IMR-90 (cell line): Measurements from ENCODE around the gene IMPG2. TPM values are rescaled to one million over a fixed set of nuclear protein-coding genes. Genes with fewer than 3 reads are reported as not detected.

ENCODE experiments used
- ATAC-seq: fragments of 200-7000 bp; cut with Tn5 transposase; 2 replicates; pipeline ENCODE4 v1.9.1; 2020; ENCODE audit warnings: low read depth, mild to moderate bottlenecking, moderate library complexity
- BruUV-seq: library from RNA; stranded (reverse); fragments of 400-500 nt; replicated peaks from 2 replicates; lab custom pipeline; 2021; lab: Mats Ljungman, UMichigan
- CTCF ChIA-PET: fragments of 300-600 bp; formaldehyde crosslinking; extraction: SDS; loops from one replicate; lab custom pipeline; 2021; ENCODE audit warnings: antibody characterized with exemption; lab: Yijun Ruan, JAX
- POLR2A ChIA-PET: fragments of 300-600 bp; sonication (Branson Sonifier 250); formaldehyde crosslinking; loops from one replicate; lab custom pipeline; 2022; ENCODE audit warnings: antibody characterized with exemption; ENCODE audit not compliant: unreplicated experiment; lab: Charles Lee
- DNase-seq: peaks from one replicate; pipeline ENCODE4 v3.0.0; 2013
- H2AFZ ChIP-seq: replicated peaks from 2 replicates; pipeline ENCODE3; 2013; ENCODE audit warnings: low read length, mild to moderate bottlenecking; ENCODE audit not compliant: poor library complexity
- H2AK5ac ChIP-seq: 2 replicates; pipeline ENCODE4 v1.6.1; 2013; ENCODE audit warnings: low read depth, low read length, inconsistent platforms
- H2AK9ac ChIP-seq: replicated peaks from 2 replicates; pipeline ENCODE3; 2013; ENCODE audit warnings: mild to moderate bottlenecking, low read depth, low read length, moderate library complexity; ENCODE audit not compliant: poor library complexity
- H2BK120ac ChIP-seq: 2 replicates; pipeline ENCODE4 v1.6.1; 2013; ENCODE audit warnings: low read depth, low read length, inconsistent platforms
- H2BK15ac ChIP-seq: 3 replicates; pipeline ENCODE4 v1.6.1; 2013; ENCODE audit warnings: low read depth, low read length, inconsistent platforms
- H2BK20ac ChIP-seq: 2 replicates; pipeline ENCODE4 v1.6.1; 2013; ENCODE audit warnings: low read depth, mild to moderate bottlenecking, inconsistent platforms, low read length, moderate library complexity
- H2BK5ac ChIP-seq: 2 replicates; pipeline ENCODE4 v1.6.1; 2013; ENCODE audit warnings: mild to moderate bottlenecking, low read depth, low read length, inconsistent platforms; ENCODE audit not compliant: poor library complexity, severe bottlenecking
- H3K14ac ChIP-seq: replicated peaks from 2 replicates; pipeline ENCODE4 v1.6.1; 2013; ENCODE audit warnings: low read depth, low read length, inconsistent platforms
- H3K18ac ChIP-seq: 2 replicates; pipeline ENCODE4 v1.6.1; 2013; ENCODE audit warnings: low read depth, low read length, control low read depth
- H3K23ac ChIP-seq: 2 replicates; pipeline ENCODE4 v1.6.1; 2013; ENCODE audit warnings: low read depth, low read length, inconsistent platforms
- H3K27ac ChIP-seq: 2 replicates; pipeline ENCODE4 v1.5.1; 2013; ENCODE audit warnings: mild to moderate bottlenecking, control low read depth, low read length; ENCODE audit not compliant: insufficient read depth
- H3K27me3 ChIP-seq: 2 replicates; pipeline ENCODE4 v1.6.1; 2013; ENCODE audit warnings: low read length; ENCODE audit not compliant: control insufficient read depth, insufficient read depth
- H3K36me3 ChIP-seq: 2 replicates; pipeline ENCODE4 v1.6.1; 2013; ENCODE audit warnings: low read length, mixed read lengths; ENCODE audit not compliant: control insufficient read depth, insufficient read depth
- H3K4ac ChIP-seq: 2 replicates; pipeline ENCODE4 v1.6.1; 2013; ENCODE audit warnings: low read depth, low read length, inconsistent platforms
- H3K4me1 ChIP-seq: 2 replicates; pipeline ENCODE4 v1.6.1; 2013; ENCODE audit warnings: low read length, mixed read lengths; ENCODE audit not compliant: control insufficient read depth, insufficient read depth
- H3K4me2 ChIP-seq: 2 replicates; pipeline ENCODE4 v1.6.1; 2013; ENCODE audit warnings: low read depth, mild to moderate bottlenecking, control low read depth, low read length, moderate library complexity
- H3K4me3 ChIP-seq: 2 replicates; pipeline ENCODE4 v1.5.1; 2013; ENCODE audit warnings: low read depth, mild to moderate bottlenecking, control low read depth, low read length, moderate library complexity; ENCODE audit not compliant: insufficient read depth
- H3K56ac ChIP-seq: 2 replicates; pipeline ENCODE4 v1.6.1; 2013; ENCODE audit warnings: low read length, inconsistent platforms; ENCODE audit not compliant: insufficient read depth; ENCODE audit errors: extremely low read depth
- H3K79me1 ChIP-seq, 2 experiments: 2 replicates each; pipeline ENCODE4 v1.6.1; 2013; ENCODE audit warnings: low read length in 2 of 2, inconsistent platforms in 1 of 2, low read depth in 1 of 2
- H3K9ac ChIP-seq: 2 replicates; pipeline ENCODE4 v1.6.1; 2013; ENCODE audit warnings: low read depth, low read length, control low read depth
- H3K9me1 ChIP-seq: 2 replicates; pipeline ENCODE4 v1.6.1; 2013; ENCODE audit warnings: low read length, inconsistent platforms; ENCODE audit not compliant: insufficient read depth
- H3K9me3 ChIP-seq: 2 replicates; pipeline ENCODE4 v1.6.1; 2013; ENCODE audit warnings: low read length; ENCODE audit not compliant: control insufficient read depth, insufficient read depth
- H4K20me1 ChIP-seq: 2 replicates; pipeline ENCODE4 v1.6.1; 2013; ENCODE audit warnings: low read length, inconsistent platforms; ENCODE audit not compliant: insufficient read depth
- H4K5ac ChIP-seq: 2 replicates; pipeline ENCODE4 v1.6.1; 2013; ENCODE audit warnings: mild to moderate bottlenecking, low read depth, low read length, control low read depth
- H4K8ac ChIP-seq, 2 experiments: 2 replicates each; pipeline ENCODE4 v1.6.1; 2013; ENCODE audit warnings: low read depth in 2 of 2, low read length in 2 of 2, control low read depth in 1 of 2, inconsistent platforms in 1 of 2
- H4K91ac ChIP-seq: 2 replicates; pipeline ENCODE4 v1.6.1; 2013; ENCODE audit warnings: low read depth, low read length, inconsistent platforms; ENCODE audit not compliant: insufficient read depth
- BHLHE40 ChIP-seq: fragments of 150-350 bp; IDR thresholded peaks from 2 replicates; pipeline ENCODE4 v1.6.1; 2016; ENCODE audit warnings: mild to moderate bottlenecking, low read depth, low read length
- CEBPB ChIP-seq: IDR thresholded peaks from 2 replicates; pipeline ENCODE4 v1.6.1; 2012; ENCODE audit warnings: low read depth, low read length, improper control_type of control experiment
- CHD1 ChIP-seq: IDR thresholded peaks from 2 replicates; pipeline ENCODE4 v1.6.1; 2012; ENCODE audit warnings: low read depth, low read length, improper control_type of control experiment
- CTCF ChIP-seq: conservative IDR thresholded peaks from 2 replicates; pipeline ENCODE4 v1.5.1; 2012; ENCODE audit warnings: mild to moderate bottlenecking, low read depth, low read length, improper control_type of control experiment
- FOS ChIP-seq: fragments of 150-350 bp; IDR thresholded peaks from 2 replicates; pipeline ENCODE4 v1.6.1; 2016; ENCODE audit warnings: low read depth, low read length
- MAZ ChIP-seq: IDR thresholded peaks from 2 replicates; pipeline ENCODE4 v1.6.1; 2012; ENCODE audit warnings: low read depth, mild to moderate bottlenecking, low read length, improper control_type of control experiment, moderate library complexity, borderline replicate concordance
- MXI1 ChIP-seq: IDR thresholded peaks from 2 replicates; pipeline ENCODE4 v1.6.1; 2012; ENCODE audit warnings: low read depth, mild to moderate bottlenecking, low read length, moderate library complexity, borderline replicate concordance
- POLR2A ChIP-seq: IDR thresholded peaks from 2 replicates; pipeline ENCODE4 v1.6.1; 2012; ENCODE audit warnings: mild to moderate bottlenecking, low read depth, low read length
- RAD21 ChIP-seq: IDR thresholded peaks from 2 replicates; pipeline ENCODE4 v1.6.1; 2012; ENCODE audit warnings: low read length, improper control_type of control experiment
- RCOR1 ChIP-seq: IDR thresholded peaks from 2 replicates; pipeline ENCODE4 v1.6.1; 2012; ENCODE audit warnings: mild to moderate bottlenecking, low read length, improper control_type of control experiment; ENCODE audit not compliant: insufficient replicate concordance
- RFX5 ChIP-seq: IDR thresholded peaks from 2 replicates; pipeline ENCODE4 v1.8.0; 2012; ENCODE audit warnings: low read depth, mild to moderate bottlenecking, low read length, moderate library complexity
- USF2 ChIP-seq: fragments of 150-350 bp; IDR thresholded peaks from 2 replicates; pipeline ENCODE4 v1.6.1; 2017; ENCODE audit warnings: mild to moderate bottlenecking, antibody characterized with exemption, low read length, low read depth
- WGBS, 2 experiments: methylation state at CpG; one replicate each; pipeline versions ENCODE4 v1.1.5 to v1.1.7; 2013; ENCODE audit warnings: missing lambda C conversion rate in 2 of 2; ENCODE audit not compliant: insufficient read length in 1 of 2; ENCODE audit errors: extremely low coverage in 2 of 2; 5-methylcytosine and 5-hydroxymethylcytosine counted together
- dilution Hi-C: fragments of 300-500 bp; cut with HindIII; formaldehyde crosslinking; loops from one replicate; pipeline ENCODE4 v1.14.3; 2018; ENCODE audit warnings: low sequenced_read_pairs; ENCODE audit not compliant: unreplicated experiment
- in situ Hi-C: fragments of 300-500 bp; cut with MboI; formaldehyde crosslinking; loops from 3 replicates; pipeline ENCODE4 v1.14.3; 2019; ENCODE audit warnings: low sequenced_read_pairs, inconsistent platforms, mixed read lengths
- intact Hi-C: fragments of 100-400 bp; cut with micrococcal nuclease; formaldehyde crosslinking; loops from 2 replicates; pipeline ENCODE4 v1.10.0; 2022
- polyA plus RNA-seq, 3 experiments: library from polyadenylated mRNA; depleted of rRNA; stranded (reverse); fragments of >200 nt; gene quantifications; 2 replicates each; pipeline ENCODE4 v1.2.3, GENCODE V29; 2012; ENCODE audit warnings: low replicate concordance in 1 of 3
- total RNA-seq: library from RNA; depleted of rRNA; stranded (reverse); fragments of >200 nt; gene quantifications from 2 replicates; pipeline ENCODE4 v1.2.3, GENCODE V29; 2012

IMPG2 gene
- total and polyA plus RNA-seq, 2 of the 4 experiments (the other 2 are of a cell fraction): 0.10 to 0.18 TPM

GRCh38 chr3:101240719-101241399, 79.5 kb downstream of the IMPG2 start:
- intact Hi-C loops: no loop called here
- Histone ChIP-seq H3K4me2 (no peak overlapping the region), H2AK9ac (no peak overlapping the region), H3K27ac (no peak overlapping the region), H3K4me1 (no peaks in the 10 kb centered on the region), H3K9me1 (no peaks in the 10 kb centered on the region), H2BK15ac (no peak overlapping the region), H3K36me3 (no peaks in the 10 kb centered on the region), H4K20me1 (no peaks in the 10 kb centered on the region), H2AFZ (no peak overlapping the region), H3K4me3 (no peak overlapping the region), H2BK5ac (no peak overlapping the region), H4K91ac (no peak overlapping the region), H2BK20ac (no peak overlapping the region), H3K27me3 (no peaks in the 10 kb centered on the region), H3K79me1 (no peaks in the 10 kb centered on the region), H2BK120ac (no peak overlapping the region), H4K8ac (no peak overlapping the region), H3K4ac (no peak overlapping the region), H3K14ac (no peak overlapping the region), H3K18ac (no peak overlapping the region), H3K9me3 (no peaks in the 10 kb centered on the region), H4K5ac (no peak overlapping the region), H3K56ac (no peak overlapping the region), H3K23ac (no peak overlapping the region), H2AK5ac (no peak overlapping the region), H3K9ac (no peak overlapping the region)
- dilution Hi-C loops: no loop called here
- ChIA-PET CTCF (no interaction called here), POLR2A (no interaction called here)
- DNase-seq (no peak), ATAC-seq (no peak)
- TF ChIP-seq CHD1 (no peak), POLR2A (no peak), RCOR1 (no peak), MAZ (no peak), RFX5 (no peak), BHLHE40 (no peak), CEBPB (no peak), MXI1 (no peak), RAD21 (no peak), CTCF (no peak), USF2 (no peak), FOS (no peak)
- in situ Hi-C loops: no loop called here
- no TSS peak for BruUV-seq
- WGBS, 2 experiments: no CpG with 5 or more reads among the region's 1 CpG
